GM23338 (cell line): ENCODE data around the gene PLEKHM2.

Experiments
- CREB1 ChIP-seq: fragments of 250-450 bp; sonication (Bioruptor Pico); IDR thresholded peaks from 2 replicates; pipeline ENCODE4 v1.5.0; 2020; ENCODE audit warnings: low read depth, mild to moderate bottlenecking, moderate library complexity
- ETS1 ChIP-seq: IDR thresholded peaks from 2 replicates; pipeline ENCODE4 v1.6.1; 2016; ENCODE audit warnings: antibody characterized with exemption
- EZH2 ChIP-seq: fragments of 200-600 bp; sonication (generic); IDR thresholded peaks from one replicate; pipeline ENCODE4 v1.8.0; 2017; ENCODE audit warnings: antibody characterized with exemption, mild to moderate bottlenecking, low read depth; ENCODE audit not compliant: unreplicated experiment
- EZH2phosphoT487 ChIP-seq: fragments of 200-600 bp; sonication (generic); IDR thresholded peaks from one replicate; pipeline ENCODE4 v1.8.1; 2018; ENCODE audit warnings: antibody characterized with exemption; ENCODE audit not compliant: unreplicated experiment
- POLR2AphosphoS5 ChIP-seq: IDR thresholded peaks from 2 replicates; pipeline ENCODE4 v1.6.1; 2016; ENCODE audit warnings: antibody characterized with exemption, low read depth
- ZNF114 ChIP-seq: fragments of 250-450 bp; sonication (Bioruptor Pico); IDR thresholded peaks from 2 replicates; pipeline ENCODE4 v1.5.0; 2020; ENCODE audit warnings: mild to moderate bottlenecking, moderate library complexity
- TF ChIP-seq, protein P1 (sequence below), 2 experiments: fragments of 200-600 bp in 1 of 2; sonication (generic) in 1 of 2; conservative IDR thresholded peaks; 2 replicates each; pipeline versions ENCODE4 v1.5.1 to v1.6.1; 2016 to 2017; ENCODE audit warnings: antibody characterized with exemption in 2 of 2, low read depth in 2 of 2, mild to moderate bottlenecking in 2 of 2, moderate library complexity in 1 of 2
- TF ChIP-seq, protein P2 (sequence below): IDR thresholded peaks from one replicate; pipeline ENCODE4 v1.6.1; 2018; ENCODE audit warnings: antibody characterized with exemption; ENCODE audit not compliant: unreplicated experiment

DNA sequence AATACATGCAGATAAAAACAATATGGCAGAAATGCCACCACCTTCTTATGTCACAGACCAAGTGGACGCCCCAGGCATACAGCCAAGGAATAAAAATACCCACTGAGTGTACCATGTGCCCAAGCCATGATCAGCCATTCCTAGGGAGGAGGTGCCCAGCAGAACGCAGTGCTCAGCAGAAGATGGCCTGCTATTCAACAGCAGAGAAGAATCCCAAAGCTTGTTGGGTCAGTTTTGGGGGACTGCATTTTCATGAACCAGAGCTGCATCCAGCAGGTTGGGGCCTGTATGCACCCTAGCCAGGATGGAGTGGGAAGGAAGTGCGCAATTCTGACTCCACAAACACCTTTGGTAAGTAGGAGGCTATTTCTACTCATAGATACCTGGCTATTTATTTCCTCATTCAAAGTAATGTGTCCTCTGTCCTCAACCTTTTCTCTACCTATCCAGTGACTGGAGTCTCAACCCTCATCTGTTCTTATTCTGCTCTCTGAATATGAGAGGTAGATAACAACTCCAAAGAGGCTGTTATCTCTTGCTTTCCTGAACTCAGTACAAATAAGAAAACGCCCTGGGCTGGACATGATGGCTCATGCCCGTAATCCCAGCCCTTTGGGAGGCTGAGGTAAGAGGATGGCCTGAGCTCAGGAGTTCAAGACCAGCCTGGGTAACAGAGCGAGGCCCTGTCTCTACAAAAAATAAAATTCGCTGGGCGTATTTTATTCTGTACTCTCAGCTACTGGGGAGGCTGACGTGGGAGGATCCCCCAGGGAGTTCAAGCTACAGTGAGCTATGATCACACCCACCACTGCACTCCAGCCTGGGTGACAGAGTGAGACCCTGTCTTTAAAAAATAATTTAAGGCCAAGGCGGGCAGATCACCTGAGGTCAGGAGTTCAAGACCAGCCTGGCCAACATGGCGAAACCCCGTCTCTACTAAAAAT is 2.5 kb upstream of the PLEKHM2 start:
- TF ChIP-seq EZH2phosphoT487 (no peak), POLR2AphosphoS5 (no peak), ETS1 (no peak), CREB1 (CRISPR knock-in tag) (no peak), ZNF114 (no peak), EZH2 (no peak)
- TF ChIP-seq, protein P1, sequence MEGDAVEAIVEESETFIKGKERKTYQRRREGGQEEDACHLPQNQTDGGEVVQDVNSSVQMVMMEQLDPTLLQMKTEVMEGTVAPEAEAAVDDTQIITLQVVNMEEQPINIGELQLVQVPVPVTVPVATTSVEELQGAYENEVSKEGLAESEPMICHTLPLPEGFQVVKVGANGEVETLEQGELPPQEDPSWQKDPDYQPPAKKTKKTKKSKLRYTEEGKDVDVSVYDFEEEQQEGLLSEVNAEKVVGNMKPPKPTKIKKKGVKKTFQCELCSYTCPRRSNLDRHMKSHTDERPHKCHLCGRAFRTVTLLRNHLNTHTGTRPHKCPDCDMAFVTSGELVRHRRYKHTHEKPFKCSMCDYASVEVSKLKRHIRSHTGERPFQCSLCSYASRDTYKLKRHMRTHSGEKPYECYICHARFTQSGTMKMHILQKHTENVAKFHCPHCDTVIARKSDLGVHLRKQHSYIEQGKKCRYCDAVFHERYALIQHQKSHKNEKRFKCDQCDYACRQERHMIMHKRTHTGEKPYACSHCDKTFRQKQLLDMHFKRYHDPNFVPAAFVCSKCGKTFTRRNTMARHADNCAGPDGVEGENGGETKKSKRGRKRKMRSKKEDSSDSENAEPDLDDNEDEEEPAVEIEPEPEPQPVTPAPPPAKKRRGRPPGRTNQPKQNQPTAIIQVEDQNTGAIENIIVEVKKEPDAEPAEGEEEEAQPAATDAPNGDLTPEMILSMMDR (conservative IDR thresholded peaks at IDR 0.05; ENCODE audit: low read depth in 2 of 2), result no peak
- TF ChIP-seq, protein P2, sequence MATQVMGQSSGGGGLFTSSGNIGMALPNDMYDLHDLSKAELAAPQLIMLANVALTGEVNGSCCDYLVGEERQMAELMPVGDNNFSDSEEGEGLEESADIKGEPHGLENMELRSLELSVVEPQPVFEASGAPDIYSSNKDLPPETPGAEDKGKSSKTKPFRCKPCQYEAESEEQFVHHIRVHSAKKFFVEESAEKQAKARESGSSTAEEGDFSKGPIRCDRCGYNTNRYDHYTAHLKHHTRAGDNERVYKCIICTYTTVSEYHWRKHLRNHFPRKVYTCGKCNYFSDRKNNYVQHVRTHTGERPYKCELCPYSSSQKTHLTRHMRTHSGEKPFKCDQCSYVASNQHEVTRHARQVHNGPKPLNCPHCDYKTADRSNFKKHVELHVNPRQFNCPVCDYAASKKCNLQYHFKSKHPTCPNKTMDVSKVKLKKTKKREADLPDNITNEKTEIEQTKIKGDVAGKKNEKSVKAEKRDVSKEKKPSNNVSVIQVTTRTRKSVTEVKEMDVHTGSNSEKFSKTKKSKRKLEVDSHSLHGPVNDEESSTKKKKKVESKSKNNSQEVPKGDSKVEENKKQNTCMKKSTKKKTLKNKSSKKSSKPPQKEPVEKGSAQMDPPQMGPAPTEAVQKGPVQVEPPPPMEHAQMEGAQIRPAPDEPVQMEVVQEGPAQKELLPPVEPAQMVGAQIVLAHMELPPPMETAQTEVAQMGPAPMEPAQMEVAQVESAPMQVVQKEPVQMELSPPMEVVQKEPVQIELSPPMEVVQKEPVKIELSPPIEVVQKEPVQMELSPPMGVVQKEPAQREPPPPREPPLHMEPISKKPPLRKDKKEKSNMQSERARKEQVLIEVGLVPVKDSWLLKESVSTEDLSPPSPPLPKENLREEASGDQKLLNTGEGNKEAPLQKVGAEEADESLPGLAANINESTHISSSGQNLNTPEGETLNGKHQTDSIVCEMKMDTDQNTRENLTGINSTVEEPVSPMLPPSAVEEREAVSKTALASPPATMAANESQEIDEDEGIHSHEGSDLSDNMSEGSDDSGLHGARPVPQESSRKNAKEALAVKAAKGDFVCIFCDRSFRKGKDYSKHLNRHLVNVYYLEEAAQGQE, result no peak
